HepG2 (cell line): ENCODE measurements around the gene RGS19. TPM values are rescaled to one million over a fixed set of nuclear protein-coding genes. Genes with fewer than 3 reads are reported as not detected.

Experiments used
- ARID4A ChIP-seq: sonication (generic); formaldehyde crosslinking; IDR thresholded peaks from 2 replicates; pipeline ENCODE4 v1.5.0; 2020; ENCODE audit warnings: mild to moderate bottlenecking, missing genetic modification reagents, borderline replicate concordance
- KAT8 ChIP-seq: IDR thresholded peaks from 2 replicates; pipeline ENCODE4 v1.6.1; 2016; ENCODE audit warnings: missing genetic modification reagents, missing compliant biosample characterization
- MLXIP ChIP-seq: sonication (generic); formaldehyde crosslinking; IDR thresholded peaks from 2 replicates; pipeline ENCODE4 v1.9.0; 2021; ENCODE audit warnings: missing genetic modification reagents, borderline replicate concordance
- PHF8 ChIP-seq: sonication (generic); formaldehyde crosslinking; IDR thresholded peaks from 2 replicates; pipeline ENCODE4 v1.5.0; 2020; ENCODE audit warnings: missing genetic modification reagents
- RARG ChIP-seq: sonication (generic); formaldehyde crosslinking; IDR thresholded peaks from 2 replicates; pipeline ENCODE4 v1.4.0; 2020; ENCODE audit warnings: low read depth, mild to moderate bottlenecking, missing genetic modification reagents
- RBAK ChIP-seq: sonication (generic); formaldehyde crosslinking; IDR thresholded peaks from 2 replicates; pipeline ENCODE4 v1.5.1; 2020; ENCODE audit warnings: mild to moderate bottlenecking, missing genetic modification reagents
- RORA ChIP-seq: sonication (generic); formaldehyde crosslinking; IDR thresholded peaks from 2 replicates; pipeline ENCODE4 v1.5.0; 2020; ENCODE audit warnings: mild to moderate bottlenecking, missing genetic modification reagents, moderate library complexity
- SOX5 ChIP-seq: IDR thresholded peaks from 2 replicates; pipeline ENCODE4 v1.6.1; 2016; ENCODE audit warnings: borderline replicate concordance
- USF2 ChIP-seq, 2 experiments: sonication (generic) in 1 of 2; formaldehyde crosslinking in 1 of 2; IDR thresholded peaks; 2 replicates each; pipeline versions ENCODE4 v1.5.1 to v1.6.1; 2011 to 2020; ENCODE audit warnings: borderline replicate concordance in 1 of 2, low read depth in 1 of 2, low read length in 1 of 2, mild to moderate bottlenecking in 1 of 2, missing genetic modification reagents in 1 of 2, moderate library complexity in 1 of 2
- ZNF225 ChIP-seq: sonication (generic); formaldehyde crosslinking; IDR thresholded peaks from 2 replicates; pipeline ENCODE4 v1.4.0; 2020; ENCODE audit warnings: mild to moderate bottlenecking, missing genetic modification reagents
- ZNF367 ChIP-seq: sonication (generic); formaldehyde crosslinking; IDR thresholded peaks from 2 replicates; pipeline ENCODE4 v1.4.0; 2020; ENCODE audit warnings: missing genetic modification reagents, borderline replicate concordance
- ZNF468 ChIP-seq: sonication (generic); formaldehyde crosslinking; IDR thresholded peaks from 2 replicates; pipeline ENCODE4 v1.8.0; 2022; ENCODE audit warnings: mild to moderate bottlenecking, moderate library complexity, missing genetic modification reagents
- ZNF543 ChIP-seq: sonication (generic); formaldehyde crosslinking; IDR thresholded peaks from 2 replicates; pipeline ENCODE4 v1.4.0; 2020; ENCODE audit warnings: mild to moderate bottlenecking, missing genetic modification reagents
- ZNF891 ChIP-seq: sonication (generic); formaldehyde crosslinking; IDR thresholded peaks from 2 replicates; pipeline ENCODE4 v1.5.0; 2020; ENCODE audit warnings: mild to moderate bottlenecking, missing genetic modification reagents
- polyA plus RNA-seq, 8 experiments: library from polyadenylated mRNA; depleted of rRNA in 3 of 8; stranded (reverse) in 7 of 8; unstranded in 1 of 8; fragments of >200 nt; fragmentation: Illumina TruSeq in 4 of 8; extraction: Trizol in 4 of 8; gene quantifications; 2 replicates each; pipeline versions ENCODE4 v1.2.1 to v1.2.3, GENCODE V29; 2011 to 2016; ENCODE audit warnings: low read depth in 4 of 8, missing spikeins in 1 of 8, mixed read lengths in 1 of 8; ENCODE audit not compliant: insufficient read depth in 1 of 8
- total RNA-seq, 5 experiments: library from RNA; depleted of rRNA; stranded (reverse); fragments of >200 nt; fragmentation: Illumina TruSeq; extraction: Trizol; gene quantifications; 2 replicates each; pipeline ENCODE4 v1.2.3, GENCODE V29; 2016; ENCODE audit warnings: low read depth in 1 of 5
- TF ChIP-seq, protein P1 (sequence below): sonication (generic); formaldehyde crosslinking; IDR thresholded peaks from 2 replicates; pipeline ENCODE4 v1.5.1; 2020; ENCODE audit warnings: mild to moderate bottlenecking, missing genetic modification reagents, moderate library complexity
- TF ChIP-seq, protein P2 (sequence below): sonication (generic); formaldehyde crosslinking; IDR thresholded peaks from 2 replicates; pipeline ENCODE4 v1.5.0; 2020; ENCODE audit warnings: mild to moderate bottlenecking, low read depth, missing genetic modification reagents, borderline replicate concordance

Gene RGS19
- total and polyA plus RNA-seq, 2 of the 13 experiments (the other 11 are each of a cell fraction or from before 2014, with no cell fraction given): 10.7 to 11.9 TPM

DNA sequence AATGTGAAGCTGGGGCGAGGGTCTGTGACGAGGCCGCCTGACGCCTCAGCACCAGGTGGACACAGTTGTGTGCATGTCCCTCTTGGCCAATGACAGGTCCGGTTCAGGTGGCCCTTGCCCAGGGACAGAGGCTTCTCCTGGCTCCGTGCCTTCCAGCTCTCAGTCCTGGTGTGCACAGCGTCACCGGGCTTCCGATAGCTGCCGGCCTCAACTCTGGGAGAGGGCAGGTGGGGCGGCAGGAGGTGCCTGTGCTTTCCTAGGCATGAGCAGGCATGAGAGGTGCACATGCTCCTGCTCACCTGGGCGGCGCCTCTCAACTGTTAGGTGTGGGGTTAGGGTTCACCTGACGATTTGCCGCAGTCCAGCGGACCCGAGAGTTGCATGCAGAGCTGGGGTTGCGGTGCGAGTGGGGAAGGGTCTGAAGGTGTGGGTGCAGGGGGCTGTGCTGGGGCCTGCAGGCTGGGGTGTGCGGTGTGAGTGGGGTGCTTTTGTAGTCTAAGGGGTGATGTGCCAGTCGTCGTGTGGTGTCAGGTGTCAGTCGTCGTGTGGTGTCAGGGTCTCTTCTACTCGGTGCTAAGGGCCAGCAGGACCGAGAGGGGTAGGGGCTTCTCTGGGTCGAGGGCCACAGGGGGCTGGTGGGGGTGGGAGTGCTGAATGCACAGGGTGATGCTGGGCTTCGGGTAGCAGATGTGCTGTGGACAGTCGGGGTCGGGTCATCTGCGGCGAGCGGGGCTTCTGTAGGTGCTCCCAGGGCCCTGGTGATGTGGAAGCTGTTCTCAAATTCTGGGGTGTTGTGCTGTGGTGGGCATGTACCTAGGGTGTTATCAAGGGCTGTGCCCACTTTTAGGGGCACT is 26.1 kb downstream of the RGS19 start (continued):
- TF ChIP-seq, protein P1, sequence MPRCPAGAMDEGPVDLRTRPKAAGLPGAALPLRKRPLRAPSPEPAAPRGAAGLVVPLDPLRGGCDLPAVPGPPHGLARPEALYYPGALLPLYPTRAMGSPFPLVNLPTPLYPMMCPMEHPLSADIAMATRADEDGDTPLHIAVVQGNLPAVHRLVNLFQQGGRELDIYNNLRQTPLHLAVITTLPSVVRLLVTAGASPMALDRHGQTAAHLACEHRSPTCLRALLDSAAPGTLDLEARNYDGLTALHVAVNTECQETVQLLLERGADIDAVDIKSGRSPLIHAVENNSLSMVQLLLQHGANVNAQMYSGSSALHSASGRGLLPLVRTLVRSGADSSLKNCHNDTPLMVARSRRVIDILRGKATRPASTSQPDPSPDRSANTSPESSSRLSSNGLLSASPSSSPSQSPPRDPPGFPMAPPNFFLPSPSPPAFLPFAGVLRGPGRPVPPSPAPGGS (CRISPR knock-in tag): no peak
- TF ChIP-seq SOX5: peak; percentile 46
- peak; percentile 82 for TF ChIP-seq ZNF891 (CRISPR knock-in tag)
- TF ChIP-seq ARID4A: peak; percentile 45; the same call in 1 of the 2 replicates
- no peak for TF ChIP-seq RARG (CRISPR knock-in tag)
- no peak for TF ChIP-seq MLXIP (CRISPR knock-in tag)
- TF ChIP-seq, protein P2, sequence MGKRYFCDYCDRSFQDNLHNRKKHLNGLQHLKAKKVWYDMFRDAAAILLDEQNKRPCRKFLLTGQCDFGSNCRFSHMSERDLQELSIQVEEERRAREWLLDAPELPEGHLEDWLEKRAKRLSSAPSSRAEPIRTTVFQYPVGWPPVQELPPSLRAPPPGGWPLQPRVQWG (CRISPR knock-in tag): no peak
- TF ChIP-seq ZNF225 (CRISPR knock-in tag): peak; percentile 75; the same call in 1 of the 2 replicates
- TF ChIP-seq USF2 (IDR thresholded peaks at IDR 0.05; ENCODE audit: low read depth, low read length): no peak
- no peak for TF ChIP-seq USF2 (CRISPR knock-in tag; IDR thresholded peaks at IDR 0.05; ENCODE audit: borderline replicate concordance)
- 0 out of 2 replicates have a peak, but pooled peaks have one; percentile 66 for TF ChIP-seq RBAK
- peak; percentile 92; the same call in 1 of the 2 replicates for TF ChIP-seq ZNF468
- no peak for TF ChIP-seq ZNF543 (CRISPR knock-in tag)
- 0 out of 2 replicates have a peak, but pooled peaks have one; percentile 46 for TF ChIP-seq KAT8 (CRISPR knock-in tag)
- TF ChIP-seq PHF8 (CRISPR knock-in tag): no peak
- no peak for TF ChIP-seq RORA (CRISPR knock-in tag)
- TF ChIP-seq ZNF367 (CRISPR knock-in tag): no peak
